Psoas muscle (tissue), 8 donors: ENCODE data around the gene ALK. TPM values are rescaled to one million over a fixed set of nuclear protein-coding genes. Genes with fewer than 3 reads are reported as not detected.

ENCODE experiments used
- ATAC-seq, 4 donors: fragments of 200-7000 bp; cut with Tn5 transposase; one replicate each; pipeline ENCODE4 v1.9.1; 2020; ENCODE audit warnings: moderate library complexity in 3 of 4, mild to moderate bottlenecking in 2 of 4
- DNase-seq, 2 donors: peaks; one replicate each; pipeline ENCODE4 v3.0.0-alpha.2; 2020
- H3K27ac ChIP-seq: fragments of 200-600 bp; one replicate; pipeline ENCODE4 v1.8.0; 2022
- H3K27me3 ChIP-seq, 3 donors: fragments of 200-600 bp in 1 of 3; one replicate each; pipeline versions ENCODE4 v1.6.1 to v1.8.0; 2013 to 2022; ENCODE audit warnings: low read length in 2 of 3, mild to moderate bottlenecking in 2 of 3, moderate library complexity in 1 of 3; ENCODE audit not compliant: insufficient read depth in 3 of 3
- H3K36me3 ChIP-seq, 2 donors: fragments of 200-600 bp in 1 of 2; one replicate each; pipeline versions ENCODE4 v1.6.1 to v1.8.0; 2013 to 2022; ENCODE audit warnings: low read depth in 1 of 2, mild to moderate bottlenecking in 1 of 2, moderate library complexity in 1 of 2; ENCODE audit not compliant: insufficient read depth in 1 of 2
- H3K4me1 ChIP-seq: fragments of 200-600 bp; one replicate; pipeline ENCODE4 v1.8.0; 2022
- H3K4me3 ChIP-seq: fragments of 200-600 bp; one replicate; pipeline ENCODE4 v1.8.0; 2022; ENCODE audit warnings: mild to moderate bottlenecking
- H3K9me3 ChIP-seq: fragments of 200-600 bp; one replicate; pipeline ENCODE4 v1.8.0; 2022
- WGBS, 3 donors: extraction: QIAGEN DNeasy Blood & Tissue Kit; methylation state at CpG; one replicate each; pipeline versions ENCODE4 v1.1.6 to v1.1.7; 2013; 5-methylcytosine and 5-hydroxymethylcytosine counted together
- intact Hi-C, 2 donors: fragments of 100-400 bp; cut with DNase I; formaldehyde crosslinking; loops; one replicate each; pipeline versions ENCODE4 v1.11.0 to v1.14.2; 2022
- polyA plus RNA-seq, 3 donors: library from polyadenylated mRNA; stranded (reverse); fragments of 200-250 nt; gene quantifications; one replicate each; pipeline ENCODE4 v1.2.3, GENCODE V29; 2013
- total RNA-seq, 4 donors: library from RNA; stranded (reverse); fragmentation: NEBNext Ultra II Directional in 2 of 4; extraction: Animal tissue kit (Norgen Biotek cat#: 25700) in 2 of 4; gene quantifications; one replicate each; pipeline versions ENCODE4 v1.2.1 to v1.2.4, GENCODE V29; 2021 to 2023
- TF ChIP-seq, protein P1 (sequence below): fragments of 200-600 bp; IDR thresholded peaks from one replicate; pipeline ENCODE4 v1.8.0; 2022; ENCODE audit warnings: antibody characterized with exemption
- donor health status: healthy with polysubstance abuse.
- donor health status: DM: no; HTN: no; CAD: no; lungs with moderate emphysema.
- donor health status: Bipolar disorder and iron deficiency.
- donor health status: healthy.
- donor health status: DM: yes; HTN: yes; CAD: no.
- donor health status: DM: no; HTN: no; CAD: no.
- donor health status: DM: no; HTN: no; CAD: no.
- donor health status: DM: yes; HTN: yes; CAD: no.

Gene ALK
- total and polyA plus RNA-seq, 7 donors, result 0.03 to 0.32 (median 0.08) TPM; not detected in 2

DNA sequence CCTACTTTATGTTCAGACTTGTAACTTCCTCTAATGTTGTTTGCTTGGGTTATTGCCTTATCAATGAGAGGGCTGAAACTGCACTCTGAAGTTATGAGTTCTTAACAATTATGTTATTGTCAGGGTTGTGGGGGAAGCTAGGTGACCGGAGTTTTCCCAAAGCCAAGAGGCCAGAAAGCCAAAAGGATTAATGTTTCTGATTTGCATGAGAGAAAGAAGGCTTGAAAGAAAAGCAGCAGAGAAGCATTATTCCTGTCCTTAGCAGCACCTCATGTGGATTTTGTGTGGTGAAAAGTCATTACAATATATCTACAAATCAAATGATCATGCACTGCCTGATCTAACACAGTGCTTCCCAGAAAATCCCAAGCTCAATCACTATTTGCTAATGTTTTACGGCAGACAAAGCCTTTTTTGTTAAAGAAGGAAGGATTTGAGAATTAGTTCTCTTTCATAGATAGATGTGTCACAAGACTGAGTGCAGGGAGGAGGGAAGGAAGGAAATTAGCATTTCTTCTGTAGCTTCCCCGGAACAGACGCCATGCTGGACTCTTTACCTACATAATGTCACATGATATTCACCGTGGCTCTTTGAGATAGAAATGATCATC, 203.2 kb downstream of the ALK start:
- 78 to 81% (median 78%) methylated on average over 5 of the region's 5 CpGs for WGBS, 3 donors
- ATAC-seq (no peak), DNase-seq (no peak)
- Histone ChIP-seq H3K9me3 (no peaks in the 10 kb centered on the region), H3K27me3 (no peaks in the 10 kb centered on the region), H3K27ac (no peak overlapping the region), H3K4me1 (no peaks in the 10 kb centered on the region), H3K4me3 (no peak overlapping the region), H3K36me3 (no peaks in the 10 kb centered on the region)
- intact Hi-C loops, result no loop called here
- TF ChIP-seq, protein P1, sequence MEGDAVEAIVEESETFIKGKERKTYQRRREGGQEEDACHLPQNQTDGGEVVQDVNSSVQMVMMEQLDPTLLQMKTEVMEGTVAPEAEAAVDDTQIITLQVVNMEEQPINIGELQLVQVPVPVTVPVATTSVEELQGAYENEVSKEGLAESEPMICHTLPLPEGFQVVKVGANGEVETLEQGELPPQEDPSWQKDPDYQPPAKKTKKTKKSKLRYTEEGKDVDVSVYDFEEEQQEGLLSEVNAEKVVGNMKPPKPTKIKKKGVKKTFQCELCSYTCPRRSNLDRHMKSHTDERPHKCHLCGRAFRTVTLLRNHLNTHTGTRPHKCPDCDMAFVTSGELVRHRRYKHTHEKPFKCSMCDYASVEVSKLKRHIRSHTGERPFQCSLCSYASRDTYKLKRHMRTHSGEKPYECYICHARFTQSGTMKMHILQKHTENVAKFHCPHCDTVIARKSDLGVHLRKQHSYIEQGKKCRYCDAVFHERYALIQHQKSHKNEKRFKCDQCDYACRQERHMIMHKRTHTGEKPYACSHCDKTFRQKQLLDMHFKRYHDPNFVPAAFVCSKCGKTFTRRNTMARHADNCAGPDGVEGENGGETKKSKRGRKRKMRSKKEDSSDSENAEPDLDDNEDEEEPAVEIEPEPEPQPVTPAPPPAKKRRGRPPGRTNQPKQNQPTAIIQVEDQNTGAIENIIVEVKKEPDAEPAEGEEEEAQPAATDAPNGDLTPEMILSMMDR, result no peak

DNA sequence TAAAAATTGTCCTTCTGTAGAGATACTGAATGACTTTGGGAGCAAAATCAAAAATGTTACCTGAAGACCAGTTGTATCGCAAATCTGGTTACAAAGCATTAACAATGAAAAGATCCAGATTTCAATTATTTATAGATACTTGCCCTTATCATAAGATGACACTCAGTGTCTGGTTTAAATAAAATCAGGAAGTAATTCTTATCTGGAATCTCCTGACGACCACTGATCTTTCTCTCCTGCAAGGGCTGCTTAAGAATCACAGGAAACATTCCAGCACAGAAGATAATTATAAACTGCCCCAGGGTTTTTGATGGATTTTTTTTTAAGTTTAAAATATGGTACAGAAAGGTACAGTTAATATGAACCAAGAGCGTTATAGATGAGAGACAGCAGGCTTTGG, 205.7 kb downstream of the ALK start:
- H3K27me3 ChIP-seq, result no peaks in the 10 kb centered on the region
- TF ChIP-seq, protein P1, result no peak
- no peaks in the 10 kb centered on the region for H3K4me1 ChIP-seq
- DNase-seq (no peak), ATAC-seq (no peak)
- WGBS, 3 donors, result 79 to 90% (median 86%) methylated on average over 3 of the region's 3 CpGs
- no peak overlapping the region for H3K4me3 ChIP-seq
- intact Hi-C loops, result no loop called here
- no peaks in the 10 kb centered on the region for H3K9me3 ChIP-seq
- H3K27ac ChIP-seq, result no peak overlapping the region
- H3K36me3 ChIP-seq, result no peaks in the 10 kb centered on the region

DNA sequence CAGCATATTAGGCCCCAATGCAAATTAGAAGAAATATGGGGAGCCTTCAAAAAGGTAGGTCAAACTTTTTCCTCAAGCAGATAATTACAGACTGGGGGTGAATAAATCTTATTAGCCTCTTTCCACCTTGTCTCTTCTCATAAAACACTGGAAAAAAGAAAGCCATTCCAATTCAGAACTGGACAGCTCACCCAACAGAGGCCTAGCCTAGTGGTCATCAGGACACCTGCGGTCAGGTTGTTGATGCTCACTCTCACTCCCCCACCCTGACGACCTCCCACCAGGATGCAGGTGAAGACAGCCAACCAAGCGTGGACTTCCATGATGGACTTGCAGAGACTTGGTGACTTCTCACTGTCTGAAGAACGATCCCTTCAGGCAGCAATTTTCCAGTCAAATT, 207.1 kb downstream of the ALK start:
- DNase-seq (no peak), ATAC-seq (no peak)
- Histone ChIP-seq H3K27ac (no peak overlapping the region), H3K27me3 (no peaks in the 10 kb centered on the region), H3K4me3 (no peak overlapping the region), H3K36me3 (no peaks in the 10 kb centered on the region), H3K4me1 (no peaks in the 10 kb centered on the region), H3K9me3 (no peaks in the 10 kb centered on the region)
- intact Hi-C loops, result no loop called here
- 84 to 93% (median 93%) methylated on average over 4 of the region's 4 CpGs for WGBS, 3 donors
- TF ChIP-seq, protein P1, result no peak

DNA sequence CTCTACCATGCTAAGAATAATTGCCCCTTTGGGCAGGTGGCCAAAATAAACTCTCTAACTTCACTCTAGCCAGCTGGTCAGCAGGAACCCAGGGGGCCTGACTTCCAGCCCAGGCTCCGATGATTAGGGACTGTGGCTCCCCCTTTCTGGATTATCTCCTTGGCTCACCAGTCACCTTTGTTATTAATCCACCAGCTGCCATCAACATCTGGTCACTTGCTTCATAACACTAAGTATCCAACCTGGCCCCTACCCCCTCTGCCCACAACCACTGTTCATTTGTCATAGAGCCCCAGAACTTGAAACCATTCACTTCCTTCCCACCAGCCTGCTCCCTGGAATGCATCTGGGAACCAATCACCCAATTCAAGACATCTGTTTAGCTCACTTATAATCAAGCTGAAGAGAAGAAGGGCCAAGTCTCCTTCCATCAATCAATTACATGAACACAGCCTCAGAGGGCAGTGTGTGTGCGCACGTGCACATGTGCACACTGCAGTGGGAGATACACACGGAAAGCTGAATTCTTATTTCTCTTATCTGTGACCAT, 215.1 kb downstream of the ALK start:
- DNase-seq (no peak), ATAC-seq (no peak)
- H3K27me3 ChIP-seq, result no peaks in the 10 kb centered on the region
- H3K4me1 ChIP-seq, result no peaks in the 10 kb centered on the region
- 64 to 65% (median 65%) methylated on average over 4 of the region's 4 CpGs for WGBS, 3 donors
- no peaks in the 10 kb centered on the region for H3K36me3 ChIP-seq
- intact Hi-C loops, result no loop called here
- TF ChIP-seq, protein P1, result no peak
- H3K9me3 ChIP-seq, result no peaks in the 10 kb centered on the region
- H3K27ac ChIP-seq, result no peak overlapping the region
- H3K4me3 ChIP-seq, result no peak overlapping the region

DNA sequence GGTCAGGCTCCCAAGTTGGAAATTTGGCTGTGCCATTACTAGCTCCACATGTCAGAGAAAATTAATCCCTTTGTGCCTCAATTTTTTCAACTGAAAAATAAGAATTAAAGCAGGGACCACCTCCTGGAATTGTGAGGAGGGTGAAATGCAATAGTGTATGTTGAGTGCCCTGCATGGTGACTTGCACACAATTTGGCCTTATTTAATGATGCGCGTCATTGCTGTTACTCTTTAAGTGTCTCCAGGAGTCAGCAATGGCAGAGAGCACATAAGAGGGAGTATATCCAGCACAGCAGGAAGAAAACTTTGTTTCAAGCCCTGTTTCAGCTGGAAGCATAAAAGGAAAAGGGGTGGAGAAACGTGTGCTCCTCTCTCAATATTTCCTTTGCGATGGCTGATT, 215.8 kb downstream of the ALK start:
- intact Hi-C loops, result no loop called here
- Histone ChIP-seq H3K36me3 (no peaks in the 10 kb centered on the region), H3K27ac (no peak overlapping the region), H3K4me1 (no peaks in the 10 kb centered on the region), H3K27me3 (no peaks in the 10 kb centered on the region), H3K9me3 (no peaks in the 10 kb centered on the region), H3K4me3 (no peak overlapping the region)
- DNase-seq (no peak), ATAC-seq (no peak)
- TF ChIP-seq, protein P1, result no peak
- 60 to 71% (median 69%) methylated on average over 4 of the region's 4 CpGs for WGBS, 3 donors
